ENCODE measurements around the gene S100A4.
"Not testable (repeated sequence)": the region's sequence is repeated elsewhere in the genome, so short reads cannot be mapped to it uniquely, and the experiment has no call there.

Gene S100A4

DNA sequence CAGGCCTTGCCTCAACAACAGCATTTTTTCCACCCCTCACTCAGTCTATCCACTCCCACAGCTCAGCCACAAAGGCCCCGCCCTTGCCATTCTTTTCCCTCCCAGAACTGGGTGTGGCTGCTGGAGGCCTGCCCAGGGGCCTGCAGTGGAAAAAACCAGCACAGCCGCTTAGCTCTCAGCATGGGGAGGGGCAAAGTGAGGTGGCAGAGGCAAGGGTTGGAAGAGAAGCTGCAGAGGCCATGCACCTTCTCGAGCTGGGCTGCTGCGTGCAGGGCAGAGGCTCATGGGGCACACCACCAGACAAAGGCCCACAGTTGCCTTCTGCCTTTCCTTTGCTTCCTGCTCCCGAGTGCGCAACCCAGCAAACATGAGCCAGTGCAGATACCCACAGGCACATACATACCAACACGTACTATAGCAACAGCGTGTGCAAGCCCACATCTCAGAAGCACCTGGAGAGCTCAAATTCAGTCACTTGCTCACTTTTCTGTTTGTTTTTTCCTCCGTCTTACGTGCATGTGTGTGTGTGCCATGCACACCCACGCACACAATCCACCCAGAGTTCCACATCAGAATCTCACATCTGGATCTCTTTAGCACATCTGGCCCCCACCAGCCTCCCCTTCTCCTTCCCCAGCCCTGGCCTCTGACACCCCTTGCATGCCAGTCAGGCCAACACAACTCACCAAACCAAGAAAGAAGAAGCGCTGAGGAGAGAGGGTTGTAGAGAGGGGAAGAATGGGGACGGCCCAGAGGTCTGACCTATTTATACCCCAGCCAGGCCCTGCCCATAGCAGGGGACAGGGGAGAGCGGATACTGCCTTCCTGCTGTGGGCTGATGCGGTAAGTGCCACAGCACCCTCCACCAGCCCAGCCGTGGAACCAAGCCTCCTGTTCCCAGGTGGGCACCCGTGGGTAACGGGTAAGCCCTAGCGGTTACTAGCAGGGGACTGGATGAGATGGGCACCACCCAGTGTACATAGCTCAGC lies at the start of gene S100A4:
TSS of gene S100A4 (minus strand) at position 740 of the 989 bp plus-strand sequence. CDS start 1,012 bp downstream, outside the sequence.
- peak; percentile 99 for DNase-seq

DNA sequence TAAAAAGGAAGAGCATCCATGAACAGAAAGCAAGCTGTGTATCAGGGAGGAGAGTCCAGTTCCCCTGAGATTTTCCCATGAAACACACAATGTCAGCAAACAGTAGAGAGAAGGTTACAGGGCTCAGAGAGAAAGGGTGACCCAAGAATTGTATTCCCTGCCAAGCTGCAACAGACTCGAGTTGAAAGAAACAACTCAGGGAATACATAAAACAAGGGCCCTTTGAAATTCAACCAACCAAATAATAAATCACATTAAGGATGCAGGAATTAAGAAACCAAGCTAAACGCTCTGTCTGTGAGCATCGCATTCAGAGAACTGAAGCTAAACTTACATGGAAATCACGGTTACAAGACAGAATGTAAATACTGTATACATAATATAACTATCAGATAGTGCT lies 47.1 kb upstream of the S100A4 start:
- no peak for DNase-seq

DNA sequence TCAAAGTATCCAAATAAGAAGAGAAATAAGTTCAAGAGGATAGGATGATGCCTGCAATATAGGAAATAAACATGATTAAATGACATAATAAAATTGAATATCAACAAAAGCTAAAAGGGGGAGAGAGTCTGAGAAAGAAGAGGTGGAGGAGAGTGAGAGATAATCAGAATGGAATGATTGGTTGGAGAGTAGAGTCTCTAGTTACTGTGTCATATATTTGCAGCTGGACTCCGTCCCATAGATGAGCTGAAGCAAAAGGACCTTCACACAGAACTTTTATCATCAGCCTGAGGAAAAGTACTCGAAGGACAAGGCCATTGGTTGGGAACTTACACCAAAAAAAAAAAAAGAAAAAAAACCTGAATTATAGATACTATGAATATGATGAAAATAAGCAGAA lies 42.9 kb upstream of the S100A4 start:
- no peak for DNase-seq

DNA sequence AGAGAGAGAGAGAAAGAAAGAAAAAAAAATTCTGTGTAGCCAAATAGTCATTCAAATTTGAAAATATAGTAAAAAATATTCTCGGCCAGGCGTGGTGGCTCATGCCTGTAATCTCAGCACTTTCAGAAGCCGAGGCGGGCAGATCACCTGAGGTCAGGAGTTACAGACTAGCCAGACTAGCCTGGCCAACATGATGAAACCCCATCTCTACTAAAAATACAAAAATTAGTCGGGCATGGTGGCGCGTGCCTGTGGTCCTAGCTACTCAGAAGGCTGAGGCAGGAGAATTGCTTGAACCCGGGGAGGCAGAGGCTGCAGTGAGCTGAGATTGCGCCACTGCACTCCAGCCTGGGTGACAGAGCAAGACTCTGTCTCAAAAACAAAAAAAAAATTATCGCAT lies 42.4 kb upstream of the S100A4 start:
- DNase-seq = peak; percentile 67

DNA sequence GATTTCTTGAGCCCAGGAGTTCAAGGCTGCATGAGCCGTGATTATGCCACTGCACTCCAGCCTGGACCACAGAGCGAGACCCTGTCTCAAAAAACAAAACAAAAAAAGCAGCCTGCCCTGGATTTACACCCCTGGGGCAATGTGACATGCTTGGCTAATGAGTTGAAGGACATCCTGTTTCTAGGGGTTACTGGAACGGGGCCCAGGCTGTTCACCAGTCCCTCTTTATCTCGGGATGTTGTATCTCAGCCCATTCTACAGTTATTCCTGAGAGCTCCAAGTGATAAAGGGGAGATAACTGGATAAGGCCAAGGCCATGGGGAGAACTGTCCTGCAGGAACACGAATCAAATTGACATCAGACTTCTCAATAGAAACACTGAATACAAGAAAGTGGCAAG lies 41.7 kb upstream of the S100A4 start:
- no peak for DNase-seq

GRCh38 chr1:153586347-153586746 lies 40.7 kb upstream of the S100A4 start:
- no peak for DNase-seq

GRCh38 chr1:153585006-153585405 lies 39.4 kb upstream of the S100A4 start:
- DNase-seq = no peak

- no peak for DNase-seq
These were observed 38.4 kb upstream of the S100A4 start for GRCh38 chr1:153583976-153584375.

GRCh38 chr1:153583514-153583913 lies 37.9 kb upstream of the S100A4 start:
- not testable (repeated sequence) for DNase-seq

GRCh38 chr1:153582836-153583235 lies 37.2 kb upstream of the S100A4 start:
- DNase-seq = not testable (repeated sequence)

DNA sequence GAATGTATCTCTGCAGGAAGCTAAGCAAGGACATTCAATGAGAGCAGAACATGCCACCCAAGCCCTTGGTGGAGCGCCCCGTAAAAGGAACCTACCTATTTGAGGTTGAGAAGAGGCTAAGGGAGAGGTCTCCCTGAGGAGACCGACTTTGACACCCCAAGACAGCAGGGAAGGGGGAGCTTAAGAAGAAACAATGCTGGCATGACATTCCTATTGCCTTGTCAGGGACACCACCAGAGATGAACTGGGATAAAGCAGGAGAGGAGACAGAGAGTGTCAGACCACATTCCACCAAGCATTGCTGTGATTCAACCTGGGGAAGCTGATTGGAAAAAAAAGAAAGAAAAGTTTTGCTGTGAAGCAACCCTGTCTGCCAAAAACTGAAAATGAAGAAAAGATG lies 33.3 kb upstream of the S100A4 start:
- DNase-seq = no peak

DNA sequence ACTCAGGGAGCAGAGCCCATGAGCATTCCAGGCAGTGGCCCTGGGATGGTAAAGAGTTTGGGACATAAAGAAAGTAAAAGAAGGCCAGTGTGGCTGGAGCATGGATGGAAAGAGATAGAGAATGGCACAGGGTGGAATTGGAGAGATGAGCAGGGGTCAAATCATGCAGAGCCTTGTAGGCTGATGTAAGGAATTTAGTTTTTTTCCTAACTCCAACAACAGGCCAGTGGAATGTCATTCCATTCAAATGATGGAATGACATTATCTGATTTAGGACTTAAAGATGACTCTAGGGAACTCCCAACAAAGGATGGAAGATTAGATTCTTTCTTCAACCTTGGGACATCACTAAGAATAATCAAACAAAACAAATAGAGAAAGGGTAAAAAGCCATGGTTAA lies 32.9 kb upstream of the S100A4 start:
- no peak for DNase-seq

DNA sequence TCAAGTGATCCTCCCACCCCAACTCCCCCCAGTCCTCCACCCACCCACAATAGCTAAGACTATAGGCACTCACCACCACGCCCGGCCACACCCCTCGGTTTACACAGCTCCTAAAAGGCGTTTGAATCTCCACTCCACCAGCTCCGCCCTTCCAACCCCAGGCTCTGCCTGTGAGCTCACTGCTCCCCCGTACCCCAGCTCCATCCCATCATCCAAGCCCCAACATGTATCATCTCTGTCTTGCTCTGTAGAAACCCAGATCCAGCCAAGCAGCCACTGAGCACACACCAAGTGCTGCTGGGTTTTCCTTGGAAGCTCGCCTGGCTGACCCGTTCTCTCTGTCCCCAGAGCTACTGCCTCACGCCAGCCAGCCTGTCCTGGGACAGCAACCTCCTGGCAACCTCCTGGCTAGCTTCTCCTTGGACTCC lies 32.0 kb upstream of the S100A4 start:
- no peak for DNase-seq

GRCh38 chr1:153577138-153577537 lies 31.5 kb upstream of the S100A4 start:
- DNase-seq = no peak

GRCh38 chr1:153575497-153575896 lies 29.9 kb upstream of the S100A4 start:
- not testable (repeated sequence) for DNase-seq

GRCh38 chr1:153575081-153575491 lies 29.5 kb upstream of the S100A4 start:
- not testable (repeated sequence) for DNase-seq

GRCh38 chr1:153573351-153573750 lies 27.7 kb upstream of the S100A4 start:
- no peak for DNase-seq

- DNase-seq = peak; percentile 90
These were observed 27.0 kb upstream of the S100A4 start for GRCh38 chr1:153572569-153573015.

DNA sequence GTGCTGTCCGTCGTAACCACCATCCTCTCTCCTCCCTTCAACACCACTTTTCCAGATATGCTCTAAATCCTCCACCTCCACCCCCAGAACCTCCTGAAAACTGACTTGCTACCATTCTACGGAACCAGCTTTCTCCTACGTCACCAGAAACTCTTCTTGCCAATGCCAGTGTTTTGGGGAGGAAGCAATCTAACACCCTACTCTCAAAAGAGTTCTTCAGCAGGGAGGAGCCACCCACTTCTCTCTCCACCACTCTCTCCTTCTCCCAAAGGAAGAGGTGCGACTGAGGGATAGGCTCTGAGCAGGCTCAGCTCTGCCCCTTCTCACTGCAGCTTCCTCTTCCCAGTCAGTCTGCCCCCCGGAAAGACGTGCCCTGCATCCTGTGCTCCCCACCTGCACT lies 26.1 kb upstream of the S100A4 start:
- DNase-seq = no peak

DNA sequence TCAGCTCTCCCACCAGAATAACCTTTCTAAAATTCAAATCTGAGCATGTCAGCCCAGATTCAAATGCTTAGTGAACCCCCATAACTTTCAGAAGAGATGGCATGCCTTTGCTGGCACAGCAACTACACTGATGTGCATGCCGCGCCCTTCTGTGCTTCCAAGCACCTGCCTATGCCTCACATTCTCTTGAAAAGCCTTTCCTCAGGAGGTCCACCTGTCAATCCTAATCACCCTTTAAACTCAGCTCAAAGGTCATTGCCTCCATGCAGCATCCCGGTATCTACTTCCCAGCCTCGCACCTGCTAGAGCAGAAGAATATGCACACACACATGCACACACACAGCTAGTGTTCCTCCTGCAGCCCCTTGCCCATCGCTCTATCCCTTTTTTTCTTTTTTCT lies 25.3 kb upstream of the S100A4 start:
- DNase-seq = no peak

DNA sequence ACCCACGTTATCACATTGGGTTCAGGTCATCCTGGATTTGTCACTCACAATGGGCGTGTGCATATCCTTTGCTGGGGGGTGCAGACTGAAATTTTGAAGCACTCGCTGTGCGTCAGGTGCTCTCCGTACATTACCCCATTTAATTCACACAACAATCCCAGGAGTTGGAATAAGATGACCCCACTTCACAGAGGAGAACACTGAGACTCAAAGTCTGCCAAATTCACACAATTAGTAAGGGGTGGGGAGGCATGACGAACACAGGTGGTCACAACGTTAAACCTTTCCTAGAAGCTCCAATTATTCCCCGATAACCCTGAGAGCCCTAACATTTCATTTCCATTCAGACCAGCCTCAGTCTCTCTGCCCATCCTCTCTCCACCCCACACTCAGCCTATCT lies 23.9 kb upstream of the S100A4 start:
- no peak for DNase-seq

GRCh38 chr1:153568367-153569099 lies 22.9 kb upstream of the S100A4 start:
- DNase-seq = peak; percentile 91

- DNase-seq = no peak
These were observed 22.2 kb upstream of the S100A4 start for GRCh38 chr1:153567621-153568366.

Measured in RPMI8226 (cell line).